SK-N-SH (cell line): ENCODE results near the gene IWS1. TPM values are rescaled to one million over a fixed set of nuclear protein-coding genes. Genes with fewer than 3 reads are reported as not detected.

Experiments
- CTCF ChIA-PET: fragments of 300-600, 350-600 bp; formaldehyde crosslinking; extraction: SDS; loops from one replicate; lab custom pipeline; 2021; lab: Yijun Ruan, JAX
- POLR2A ChIA-PET: fragments of 350-600 bp; sonication (Branson Sonifier 250); formaldehyde crosslinking; extraction: SDS; loops from one replicate; lab custom pipeline; 2020; ENCODE audit warnings: antibody characterized with exemption, inconsistent platforms; lab: Yijun Ruan, JAX
- DNase-seq: peaks from one replicate; pipeline ENCODE4 v3.0.0; 2012
- H2AFZ ChIP-seq: fragments of 200-600 bp; sonication (generic); 2 replicates; pipeline ENCODE4 v1.8.1; 2016; ENCODE audit warnings: antibody characterized with exemption, mild to moderate bottlenecking, low read depth
- H3F3A ChIP-seq: fragments of 200-600 bp; sonication (generic); replicated peaks from 2 replicates; pipeline ENCODE3; 2016; ENCODE audit warnings: antibody characterized with exemption, mild to moderate bottlenecking; ENCODE audit not compliant: insufficient read depth
- H3K27ac ChIP-seq, 2 experiments: fragments of 200-500 bp in 1 of 2; fragments of 200-600 bp in 1 of 2; sonication (Bioruptor generic) in 1 of 2; sonication (generic), shearing (Covaris generic) in 1 of 2; 2 replicates each; pipeline versions ENCODE4 v1.5.1 to v1.6.1; 2014 to 2016; ENCODE audit warnings: low read depth in 2 of 2, inconsistent platforms in 1 of 2, low read length in 1 of 2, mild to moderate bottlenecking in 1 of 2, mixed read lengths in 1 of 2
- H3K27me3 ChIP-seq: fragments of 200-600 bp; sonication (generic), shearing (Covaris generic); 2 replicates; pipeline ENCODE4 v1.6.1; 2016; ENCODE audit warnings: mixed run types; ENCODE audit not compliant: insufficient read depth
- H3K36me3 ChIP-seq, 2 experiments: fragments of 200-500 bp in 1 of 2; fragments of 200-600 bp in 1 of 2; sonication (Bioruptor generic) in 1 of 2; sonication (generic) in 1 of 2; replicated peaks in 1 of 2; 2 replicates each; pipeline versions ENCODE3 to v1.5.1; 2014 to 2016; ENCODE audit warnings: low read length in 1 of 2, mild to moderate bottlenecking in 1 of 2; ENCODE audit not compliant: insufficient read depth in 2 of 2, control insufficient read depth in 1 of 2
- H3K4me1 ChIP-seq, 2 experiments: fragments of 200-500 bp in 1 of 2; fragments of 200-600 bp in 1 of 2; sonication (Bioruptor generic) in 1 of 2; sonication (generic), shearing (Covaris generic) in 1 of 2; 2 replicates each; pipeline versions ENCODE4 v1.5.1 to v1.6.1; 2014 to 2016; ENCODE audit warnings: low read depth in 1 of 2, low read length in 1 of 2, mixed run types in 1 of 2; ENCODE audit not compliant: insufficient read depth in 2 of 2, control insufficient read depth in 1 of 2
- H3K4me2 ChIP-seq: fragments of 200-600 bp; sonication (generic), shearing (Covaris generic); 2 replicates; pipeline ENCODE4 v1.6.1; 2017; ENCODE audit warnings: mixed run types
- H3K4me3 ChIP-seq, 2 experiments: fragments of 200-500 bp in 1 of 2; fragments of 200-600 bp in 1 of 2; sonication (Bioruptor generic) in 1 of 2; sonication (generic), shearing (Covaris generic) in 1 of 2; 2 replicates each; pipeline versions ENCODE4 v1.5.1 to v1.8.1; 2014 to 2016; ENCODE audit warnings: low read depth in 2 of 2, inconsistent platforms in 1 of 2, low read length in 1 of 2, mild to moderate bottlenecking in 1 of 2, mixed read lengths in 1 of 2, moderate library complexity in 1 of 2
- H3K79me2 ChIP-seq: fragments of 200-600 bp; sonication (generic); 2 replicates; pipeline ENCODE4 v1.8.1; 2017; ENCODE audit warnings: mild to moderate bottlenecking; ENCODE audit not compliant: insufficient read depth
- H3K9ac ChIP-seq: fragments of 200-600 bp; sonication (generic); 2 replicates; pipeline ENCODE4 v1.6.1; 2017; ENCODE audit warnings: mixed run types
- H3K9me2 ChIP-seq: fragments of 200-600 bp; sonication (generic); 2 replicates; pipeline ENCODE4 v1.6.1; 2017; ENCODE audit warnings: mixed run types
- H3K9me3 ChIP-seq: fragments of 200-600 bp; sonication (generic); 2 replicates; pipeline ENCODE4 v1.6.1; 2017; ENCODE audit warnings: mixed run types, mild to moderate bottlenecking, moderate library complexity
- H4K20me1 ChIP-seq: fragments of 200-600 bp; sonication (generic); 2 replicates; pipeline ENCODE4 v1.6.1; 2017; ENCODE audit warnings: mild to moderate bottlenecking, mixed run types; ENCODE audit not compliant: insufficient read depth
- ELF1 ChIP-seq: IDR thresholded peaks from 2 replicates; pipeline ENCODE4 v1.4.0; 2012
- GATA2 ChIP-seq: sonication (generic); formaldehyde crosslinking; IDR thresholded peaks from 2 replicates; pipeline ENCODE4 v1.5.0; 2020; ENCODE audit warnings: mild to moderate bottlenecking, missing genetic modification reagents
- MAX ChIP-seq: IDR thresholded peaks from 2 replicates; pipeline ENCODE4 v1.4.0; 2012; ENCODE audit warnings: low read depth
- MXI1 ChIP-seq: IDR thresholded peaks from 2 replicates; pipeline ENCODE4 v1.6.1; 2012; ENCODE audit warnings: mild to moderate bottlenecking, low read depth, low read length, improper control_type of control experiment
- RCOR1 ChIP-seq: fragments of 150-350 bp; IDR thresholded peaks from 2 replicates; pipeline ENCODE4 v1.6.1; 2017; ENCODE audit warnings: antibody characterized with exemption, low read length
- REST ChIP-seq: IDR thresholded peaks from 2 replicates; pipeline ENCODE4 v1.6.1; 2012; ENCODE audit warnings: mild to moderate bottlenecking, low read depth, low read length, moderate library complexity
- TAF1 ChIP-seq: IDR thresholded peaks from 2 replicates; pipeline ENCODE4 v1.6.1; 2012; ENCODE audit warnings: low read depth, mild to moderate bottlenecking, low read length, moderate library complexity, borderline replicate concordance
- ZBTB33 ChIP-seq: IDR thresholded peaks from 2 replicates; pipeline ENCODE4 v1.4.0; 2012; ENCODE audit warnings: low read depth, borderline replicate concordance
- WGBS: methylation state at CpG from one replicate; pipeline ENCODE4 v1.1.6; 2017; ENCODE audit warnings: low lambda C conversion rate; 5-methylcytosine and 5-hydroxymethylcytosine counted together
- polyA plus RNA-seq, 3 experiments: library from polyadenylated mRNA; depleted of rRNA; stranded (reverse); fragments of >200 nt; gene quantifications; 2 replicates each; pipeline ENCODE4 v1.2.3, GENCODE V29; 2012

Gene IWS1
- polyA plus RNA-seq, 1 of the 3 experiments (the other 2 are of a cell fraction) = 24.6 TPM

- peak overlapping the region; percentile 81 for H3K4me2 ChIP-seq
- peaks cover 0 to 10% of the 10 kb centered on the region in 2 experiments; a peak in 2 of 4 replicates for H3K4me1 ChIP-seq
- DNase-seq = peak; percentile 44
- peak overlapping the region; percentile 94 to 96 for H3K27ac ChIP-seq
- ChIA-PET POLR2A (interaction anchor here (0.6 to 1.9 kb wide), 6 partner anchors 13 to 174 kb away, joined by 3 to 7 read pairs (median 4); partner anchors contain the start of gene SFT2D3), CTCF (interaction anchor here (0.8 to 1.6 kb wide), 7 partner anchors 9 to 203 kb away, joined by 3 to 10 read pairs (median 3); partner anchors contain the start of gene LIMS2)
- TF ChIP-seq MAX (0 out of 2 replicates have a peak, but pooled peaks have one; percentile 3), ZBTB33 (0 out of 2 replicates have a peak, but pooled peaks have one; percentile 3), RCOR1 (no peak)
- H3K79me2 ChIP-seq = peaks cover 40% of the 10 kb centered on the region
- H3K36me3 ChIP-seq = peaks cover 9 to 20% of the 10 kb centered on the region in 2 experiments
- 37% methylated on average over 13 of the region's 13 CpGs for WGBS
- peak overlapping the region; percentile 76 to 94 for H3K4me3 ChIP-seq
- peak overlapping the region; percentile 98 for H2AFZ ChIP-seq
- no peaks in the 10 kb centered on the region for H3F3A ChIP-seq
- H3K9me3 ChIP-seq = no peaks in the 10 kb centered on the region
- peaks cover 4% of the 10 kb centered on the region; the same call in 1 of the 2 replicates for H4K20me1 ChIP-seq
- H3K9me2 ChIP-seq = no peaks in the 10 kb centered on the region
- peak overlapping the region; percentile 98 for H3K9ac ChIP-seq
- H3K27me3 ChIP-seq = no peaks in the 10 kb centered on the region; the same call in 1 of the 2 replicates
These were observed 914 bp upstream of the IWS1 start for GRCh38 chr2:127527001-127527804.

- Histone ChIP-seq H3F3A (no peaks in the 10 kb centered on the region), H4K20me1 (peaks cover 4% of the 10 kb centered on the region; the same call in 1 of the 2 replicates), H3K4me2 (peak overlapping the region; percentile 81), H3K9me3 (no peaks in the 10 kb centered on the region), H3K36me3 (peaks cover 20 to 31% of the 10 kb centered on the region in 2 experiments), H3K4me3 (peak overlapping the region; percentile 76 to 94), H3K9me2 (no peaks in the 10 kb centered on the region), H3K4me1 (peaks cover 0 to 10% of the 10 kb centered on the region in 2 experiments; a peak in 2 of 4 replicates), H3K27me3 (no peaks in the 10 kb centered on the region), H3K9ac (peak overlapping the region; percentile 98), H3K79me2 (peaks cover 55% of the 10 kb centered on the region), H2AFZ (peak overlapping the region; percentile 82; the same call in 1 of the 2 replicates), H3K27ac (peak overlapping the region; percentile 94 to 96)
- 0 out of 2 replicates have a peak, but pooled peaks have one; percentile 2 for TF ChIP-seq MAX
- TF ChIP-seq TAF1 = no peak
- TF ChIP-seq MXI1 = peak; percentile 38; the same call in 1 of the 2 replicates
- TF ChIP-seq ZBTB33 = no peak
- TF ChIP-seq ELF1 = no peak
- TF ChIP-seq GATA2 (CRISPR knock-in tag) = no peak
- no peak for TF ChIP-seq RCOR1
- no peak for TF ChIP-seq REST
- WGBS = 4% methylated on average over 14 of the region's 19 CpGs
- DNase-seq = peak; percentile 47
- CTCF ChIA-PET = interaction anchor here (1.2 to 1.4 kb wide), 4 partner anchors 13 to 170 kb away, joined by 3 to 10 read pairs (median 6); partner anchors contain the start of gene LIMS2
- POLR2A ChIA-PET = interaction anchor here (1.0 to 1.9 kb wide), 5 partner anchors 11 to 176 kb away, joined by 4 to 7 read pairs (median 5); partner anchors contain the start of gene SFT2D3
These were observed 578 bp downstream of the IWS1 start for GRCh38 chr2:127525691-127526131.
